NCI-H1417 (cell line): ENCODE measurements around the gene GRAMD2B.

Source experiments
- DNase-seq, 3 experiments: peaks; one replicate each; lab custom pipeline; 2025; lab: John Stamatoyannopoulos, UW

The GRAMD2B gene

GRCh38 chr5:126536874-126537273 is 113.7 kb downstream of the GRAMD2B start:
- no peak for DNase-seq

- no peak for DNase-seq
Observed at GRCh38 chr5:126538579-126538978, 115.4 kb downstream of the GRAMD2B start.

- DNase-seq = no peak
Observed at GRCh38 chr5:126540631-126541030, 117.4 kb downstream of the GRAMD2B start.

GRCh38 chr5:126542441-126542840 is 119.2 kb downstream of the GRAMD2B start:
- DNase-seq = no peak

GRCh38 chr5:126543009-126543408 is 119.8 kb downstream of the GRAMD2B start:
- no peak for DNase-seq

GRCh38 chr5:126543660-126544059 is 120.5 kb downstream of the GRAMD2B start:
- no peak for DNase-seq
